ENCODE results near the gene SMIM45.

Gene SMIM45

DNA sequence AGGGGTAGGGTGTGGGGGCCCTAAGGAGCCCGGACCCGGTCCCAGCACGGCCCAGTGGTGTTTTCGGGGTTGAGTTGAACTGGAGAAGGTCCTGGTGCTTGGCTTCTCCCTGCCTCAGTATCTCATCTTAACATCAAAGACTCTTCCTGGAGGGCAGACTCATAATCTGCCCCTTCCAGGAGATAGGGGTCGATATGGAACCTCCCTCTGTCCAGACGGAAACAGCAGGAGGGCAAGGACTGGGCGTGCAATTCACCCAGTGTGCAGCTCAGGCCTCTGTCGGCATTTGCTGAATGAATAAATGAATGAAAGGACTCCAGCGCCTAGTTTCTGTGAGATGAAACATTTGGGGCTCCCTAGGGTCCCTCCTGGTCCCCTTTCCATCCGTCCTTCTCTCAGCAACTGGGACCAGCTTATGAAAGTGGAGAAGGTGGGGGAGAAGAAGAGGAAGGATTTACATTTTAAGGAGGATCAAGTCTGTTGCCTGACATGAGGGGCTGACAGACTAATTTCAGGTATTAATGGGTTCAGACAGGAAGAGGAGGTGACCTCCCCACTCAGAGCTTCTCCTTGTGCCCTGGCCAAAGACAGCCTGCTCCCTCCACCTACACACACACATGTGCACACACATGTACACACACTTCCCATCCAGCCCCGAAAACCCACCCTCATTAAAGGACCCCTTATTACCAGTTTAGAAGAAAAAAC lies 36.0 kb upstream of the SMIM45 start:
- no peak for DNase-seq (ENCODE audit: low spot score)

DNA sequence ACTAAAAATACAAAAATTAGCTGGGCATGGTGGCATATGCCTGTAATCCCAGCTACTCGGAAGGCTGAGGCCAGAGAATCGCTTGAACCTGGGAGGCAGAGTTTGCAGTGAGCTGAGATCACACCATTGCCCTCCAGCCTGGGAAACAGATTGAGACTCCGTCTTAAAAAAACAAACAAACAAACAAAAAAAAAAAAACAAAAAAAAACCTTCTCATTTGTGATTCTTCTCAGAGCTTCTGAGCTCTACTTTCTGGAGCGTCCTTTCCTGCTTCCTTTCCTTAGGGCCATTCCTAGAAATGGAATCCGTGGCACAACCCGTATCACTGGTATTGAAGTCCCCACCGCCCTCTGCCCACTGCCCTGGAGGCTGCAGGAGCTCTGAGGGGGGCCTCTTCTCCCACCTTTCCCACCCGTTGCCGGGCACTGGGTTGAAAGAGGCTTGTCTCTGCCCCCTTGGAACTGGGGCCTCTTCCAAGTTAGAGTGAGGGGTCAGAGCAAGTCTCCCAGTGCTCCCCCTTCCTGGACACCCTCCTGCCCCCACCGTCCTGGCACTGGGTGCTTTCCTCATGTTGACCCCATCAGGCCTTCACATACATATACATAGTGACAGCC lies 35.1 kb upstream of the SMIM45 start:
- no peak for DNase-seq (ENCODE audit: low spot score)

GRCh38 chr22:41917375-41917902 lies 34.5 kb upstream of the SMIM45 start:
- no peak for DNase-seq (ENCODE audit: low spot score)

GRCh38 chr22:41917903-41918791 lies 33.8 kb upstream of the SMIM45 start:
- DNase-seq (ENCODE audit: low spot score), result no peak

DNA sequence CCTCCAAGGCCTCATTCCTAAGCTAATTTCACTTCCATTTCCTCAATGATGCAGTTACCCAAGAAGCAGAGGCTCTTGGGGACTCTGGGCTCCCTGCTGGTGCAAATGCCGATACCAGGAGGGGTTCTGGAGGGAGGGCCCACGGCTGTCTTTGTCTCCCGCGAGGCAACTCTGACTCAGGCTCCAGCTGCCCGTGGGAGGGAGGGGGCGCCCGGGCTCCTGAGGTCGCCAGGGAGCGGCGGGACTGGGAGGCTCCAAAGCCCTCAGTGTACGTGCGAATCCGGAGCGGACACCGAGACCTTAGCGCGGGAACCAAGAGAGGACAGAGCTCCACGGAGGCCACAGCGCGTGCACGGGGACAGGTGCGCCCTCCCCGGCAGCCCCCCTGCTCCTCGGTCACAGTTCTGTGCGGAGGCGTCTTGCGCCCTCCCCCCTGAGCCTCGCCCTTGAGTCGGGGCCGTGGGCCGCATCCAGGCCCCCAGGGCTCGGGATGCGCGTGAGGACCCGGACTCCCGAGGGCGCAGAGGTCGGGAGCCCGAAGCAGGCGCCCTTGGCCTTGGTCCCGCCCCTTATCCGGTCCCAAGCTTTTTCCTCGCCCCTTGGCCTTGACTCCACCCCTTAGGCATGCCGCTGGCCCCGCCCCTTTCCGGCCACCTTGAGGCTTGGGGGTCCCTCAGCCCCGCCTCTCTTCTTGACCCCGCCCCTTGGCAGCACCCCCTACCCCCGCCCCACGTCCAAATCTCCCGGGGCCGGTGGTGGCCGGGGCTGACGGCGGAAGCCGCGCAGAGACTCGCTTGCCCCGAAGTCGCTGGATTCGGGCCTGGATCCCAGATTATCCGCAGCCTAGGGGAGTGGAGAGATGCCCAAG lies 32.4 kb upstream of the SMIM45 start:
- no peak for DNase-seq (ENCODE audit: low spot score)

DNA sequence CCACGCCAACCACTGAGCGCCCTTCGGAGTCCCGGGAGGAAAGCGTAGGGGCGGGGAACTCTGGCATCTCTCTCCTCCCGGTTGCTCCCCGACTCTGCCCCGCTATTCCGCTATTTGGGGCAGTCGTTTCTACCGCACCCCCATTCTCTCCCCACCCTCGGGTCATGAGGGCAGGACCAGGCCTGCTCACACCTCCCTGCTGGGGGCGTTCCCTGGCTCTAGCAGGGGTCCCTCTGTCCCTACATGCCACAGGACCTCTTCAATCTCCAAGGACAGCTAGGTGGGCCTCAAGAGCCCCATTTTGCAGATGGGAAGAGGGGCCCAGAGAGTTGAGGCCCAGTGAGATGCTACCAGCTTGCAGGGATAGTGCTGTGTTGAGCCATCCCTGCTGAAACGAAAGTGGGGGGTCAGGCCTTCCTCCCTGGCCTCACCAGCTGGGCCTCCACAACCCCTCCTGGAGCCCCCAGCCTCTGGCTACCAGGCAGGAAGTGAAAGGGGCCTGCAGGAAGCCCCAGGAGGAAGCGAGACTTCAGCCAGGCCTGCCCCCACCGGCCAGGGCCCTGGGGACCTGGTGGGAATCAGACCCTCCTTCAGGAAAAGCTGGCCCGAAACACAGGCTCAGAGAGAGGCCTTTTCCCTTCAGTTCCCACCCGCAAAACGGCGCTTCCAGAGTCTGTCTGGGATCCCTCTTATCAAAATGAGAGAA lies 31.5 kb upstream of the SMIM45 start:
- peak; percentile 59 for DNase-seq (ENCODE audit: low spot score)

DNA sequence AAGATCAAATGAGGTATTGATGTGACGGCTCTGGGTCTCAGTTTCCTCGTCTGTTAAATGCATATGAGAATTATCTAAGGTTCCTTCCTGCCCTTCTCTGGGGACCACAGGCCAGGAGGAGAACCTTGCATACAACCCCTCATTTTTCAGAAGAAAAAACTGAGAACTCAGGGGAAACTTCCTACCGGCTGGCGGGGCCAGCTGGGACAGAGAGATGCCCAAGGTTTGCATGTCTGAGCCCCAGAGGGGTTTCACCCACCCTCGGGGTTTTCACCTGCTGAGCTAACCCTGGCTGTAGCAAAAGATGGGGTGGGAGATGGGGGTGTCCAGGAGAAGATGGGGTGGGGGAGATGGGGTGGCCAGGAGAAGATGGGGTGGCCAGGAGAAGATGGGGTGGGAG lies 29.6 kb upstream of the SMIM45 start:
- DNase-seq (ENCODE audit: low spot score), result no peak

GRCh38 chr22:41922940-41923594 lies 28.9 kb upstream of the SMIM45 start:
- DNase-seq (ENCODE audit: low spot score), result no peak

GRCh38 chr22:41923595-41924276 lies 28.2 kb upstream of the SMIM45 start:
- DNase-seq (ENCODE audit: low spot score), result no peak

DNA sequence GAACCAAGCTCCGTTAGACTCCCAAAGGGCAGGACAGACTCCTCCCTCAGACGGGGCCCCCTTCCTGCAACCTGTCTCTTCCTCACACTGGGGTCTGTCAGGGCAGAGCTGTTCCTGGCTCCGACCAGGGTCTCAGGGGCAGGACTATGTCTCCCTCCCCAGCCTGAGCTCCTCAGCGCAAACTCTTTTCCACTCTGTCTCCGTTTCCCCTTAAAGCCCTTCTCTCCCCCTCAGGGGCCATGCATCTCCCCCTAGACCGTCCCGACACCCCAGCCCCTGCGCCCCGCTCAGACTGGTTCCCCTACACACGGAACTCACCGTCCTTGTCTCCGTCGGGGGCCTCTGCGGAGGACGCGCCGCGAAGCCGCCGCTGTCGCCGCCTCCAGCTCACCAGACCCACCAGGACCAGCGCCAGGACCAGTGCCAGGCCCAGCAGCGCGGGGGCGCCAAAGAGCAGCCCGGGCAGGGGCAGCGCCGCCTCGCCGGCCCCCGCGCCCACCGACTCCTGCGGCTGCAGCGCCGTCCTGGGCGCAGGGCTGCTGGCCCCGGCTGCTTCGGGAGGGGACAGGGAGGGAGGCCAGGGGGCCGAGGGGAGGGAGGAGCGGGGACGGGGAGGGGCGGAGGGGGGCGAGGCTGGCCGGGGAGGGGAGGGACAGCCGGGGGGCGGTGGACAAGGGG lies 26.0 kb upstream of the SMIM45 start:
- DNase-seq (ENCODE audit: low spot score), result no peak

DNA sequence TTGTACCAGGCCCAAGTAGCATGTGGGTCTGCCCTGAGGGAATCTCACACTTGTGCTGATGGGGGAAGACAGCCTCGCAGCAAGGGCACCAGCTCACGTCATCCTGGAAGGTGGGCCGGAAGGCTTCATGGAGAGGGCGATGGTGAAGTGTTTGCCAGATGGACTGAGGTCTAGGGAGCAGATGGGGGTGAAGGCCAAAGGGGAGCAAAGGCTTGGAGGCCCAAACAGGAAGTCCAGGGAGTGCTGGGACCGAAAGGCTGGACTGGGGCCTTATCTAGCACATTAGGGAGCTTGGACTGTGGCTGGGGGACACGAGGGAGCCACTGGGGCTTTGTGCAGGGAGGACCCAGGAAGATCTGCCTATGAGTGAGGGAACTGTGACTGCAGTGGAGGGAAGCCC lies 24.1 kb upstream of the SMIM45 start:
- DNase-seq (ENCODE audit: low spot score), result no peak

DNA sequence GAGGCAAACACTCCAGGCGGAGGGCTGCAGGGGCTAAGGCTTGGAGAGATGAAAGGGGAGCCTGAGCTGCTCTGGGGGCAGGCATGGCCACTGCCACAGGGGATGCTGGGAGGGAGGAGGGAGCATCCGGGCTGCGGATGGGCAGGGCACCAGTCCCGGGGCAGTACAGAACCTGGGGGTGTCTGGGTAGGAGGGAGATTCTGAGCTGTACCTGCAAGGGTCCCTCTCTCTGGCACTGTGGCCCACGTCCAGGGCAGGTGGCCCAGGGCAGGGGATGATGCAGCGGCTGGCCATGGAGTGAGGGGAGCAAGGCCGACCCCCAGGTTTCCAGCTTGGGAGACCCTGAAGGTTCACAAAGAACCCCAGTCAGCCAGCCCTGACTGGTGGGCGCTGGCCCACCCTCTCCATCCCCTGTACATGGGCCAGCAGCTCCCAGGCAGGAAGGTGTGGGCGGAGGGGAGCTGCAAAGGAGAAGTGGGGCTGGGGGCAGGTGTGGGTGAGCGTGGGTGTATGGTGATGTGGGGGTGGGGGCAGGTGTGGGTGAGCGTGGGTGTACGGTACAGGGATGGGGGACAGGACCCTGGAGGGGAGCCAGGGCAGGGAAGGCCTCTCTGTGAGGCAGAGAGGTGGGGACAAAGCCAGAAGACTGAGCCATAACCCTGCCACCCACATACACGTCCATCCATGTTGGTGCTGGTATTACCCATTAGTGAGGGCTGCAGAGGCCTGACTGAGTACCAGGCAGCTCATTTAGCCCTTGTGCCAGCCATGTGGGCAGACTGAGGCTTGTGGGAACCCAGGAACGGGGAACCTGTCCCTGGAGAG lies 23.1 kb upstream of the SMIM45 start:
- no peak for DNase-seq (ENCODE audit: low spot score)

GRCh38 chr22:41929418-41929810 lies 22.5 kb upstream of the SMIM45 start:
- no peak for DNase-seq (ENCODE audit: low spot score)

GRCh38 chr22:41931701-41932269 lies 20.2 kb upstream of the SMIM45 start:
- no peak for DNase-seq (ENCODE audit: low spot score)

DNA sequence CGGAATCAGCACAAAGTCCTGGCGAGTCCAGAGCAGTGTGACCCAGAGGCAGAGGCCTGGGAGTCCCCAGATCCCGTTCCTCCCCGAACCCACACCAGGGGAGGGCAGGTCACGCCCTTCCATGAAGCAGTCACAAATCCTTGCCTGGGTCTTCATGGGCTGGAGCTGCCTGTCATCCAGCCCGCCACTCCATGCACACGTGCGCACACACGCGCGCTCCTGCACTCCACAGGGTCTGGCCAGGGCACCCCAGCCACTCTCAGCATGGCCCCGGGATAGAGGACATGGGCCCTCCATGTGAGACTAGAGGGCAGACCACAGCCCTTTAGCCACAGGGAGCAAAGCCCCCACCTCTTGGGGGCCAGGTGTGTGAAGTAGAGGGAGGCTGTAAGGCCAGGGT lies 19.6 kb upstream of the SMIM45 start:
- no peak for DNase-seq (ENCODE audit: low spot score)

GRCh38 chr22:41933411-41934177 lies 18.4 kb upstream of the SMIM45 start:
- no peak for DNase-seq (ENCODE audit: low spot score)

GRCh38 chr22:41934284-41935014 lies 17.5 kb upstream of the SMIM45 start:
- DNase-seq (ENCODE audit: low spot score), result no peak
